ENCODE data around the gene UNC13B. TPM values are rescaled to one million over a fixed set of nuclear protein-coding genes. Genes with fewer than 3 reads are reported as not detected.

The UNC13B gene
- total RNA-seq, 1 donor, result 25.3 TPM

DNA sequence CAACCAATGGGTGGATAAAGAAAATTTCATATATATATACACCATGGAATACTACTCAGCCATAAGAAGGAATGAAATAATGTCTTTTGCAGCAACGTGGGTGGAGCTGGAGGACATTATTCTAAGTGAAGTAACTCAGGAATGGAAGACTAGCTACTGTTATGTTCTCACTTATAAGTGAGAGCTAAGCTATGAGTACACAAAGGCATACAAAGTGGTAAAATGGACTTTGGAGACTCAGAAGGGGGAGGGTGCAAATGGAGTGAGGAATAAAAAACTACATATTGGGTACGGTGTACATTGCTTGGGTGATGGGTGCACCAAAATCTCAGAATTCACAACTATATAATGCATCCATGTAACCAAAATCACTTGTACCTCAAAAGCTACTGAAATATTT lies 260.9 kb downstream of the UNC13B start:
- Histone ChIP-seq H3K27ac (ENCODE audit: low read depth, low read length) (no peak overlapping the region), H4K20me1 (ENCODE audit: insufficient read depth, low read length) (no peaks in the 10 kb centered on the region), H2AFZ (ENCODE audit: low read length) (no peak overlapping the region), H3K4me3 (ENCODE audit: insufficient read depth, low read length) (no peak overlapping the region), H3K36me3 (ENCODE audit: insufficient read depth, low read length) (no peaks in the 10 kb centered on the region), H3K79me2 (ENCODE audit: insufficient read depth, low read length) (no peaks in the 10 kb centered on the region), H3K4me1 (ENCODE audit: insufficient read depth, low read length) (no peaks in the 10 kb centered on the region), H3K9me3 (ENCODE audit: low read depth, low read length) (no peaks in the 10 kb centered on the region), H3K27me3 (ENCODE audit: insufficient read depth, low read length) (peaks cover 4% of the 10 kb centered on the region), H3K4me2 (ENCODE audit: insufficient read depth, low read length) (no peak overlapping the region)
- TF ChIP-seq, protein P1, sequence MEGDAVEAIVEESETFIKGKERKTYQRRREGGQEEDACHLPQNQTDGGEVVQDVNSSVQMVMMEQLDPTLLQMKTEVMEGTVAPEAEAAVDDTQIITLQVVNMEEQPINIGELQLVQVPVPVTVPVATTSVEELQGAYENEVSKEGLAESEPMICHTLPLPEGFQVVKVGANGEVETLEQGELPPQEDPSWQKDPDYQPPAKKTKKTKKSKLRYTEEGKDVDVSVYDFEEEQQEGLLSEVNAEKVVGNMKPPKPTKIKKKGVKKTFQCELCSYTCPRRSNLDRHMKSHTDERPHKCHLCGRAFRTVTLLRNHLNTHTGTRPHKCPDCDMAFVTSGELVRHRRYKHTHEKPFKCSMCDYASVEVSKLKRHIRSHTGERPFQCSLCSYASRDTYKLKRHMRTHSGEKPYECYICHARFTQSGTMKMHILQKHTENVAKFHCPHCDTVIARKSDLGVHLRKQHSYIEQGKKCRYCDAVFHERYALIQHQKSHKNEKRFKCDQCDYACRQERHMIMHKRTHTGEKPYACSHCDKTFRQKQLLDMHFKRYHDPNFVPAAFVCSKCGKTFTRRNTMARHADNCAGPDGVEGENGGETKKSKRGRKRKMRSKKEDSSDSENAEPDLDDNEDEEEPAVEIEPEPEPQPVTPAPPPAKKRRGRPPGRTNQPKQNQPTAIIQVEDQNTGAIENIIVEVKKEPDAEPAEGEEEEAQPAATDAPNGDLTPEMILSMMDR (IDR thresholded peaks at IDR 0.05; ENCODE audit: extremely low read depth, low read depth, low read length), result no peak
- no peak for DNase-seq (ENCODE audit: insufficient read length, low spot score, missing footprints)

DNA sequence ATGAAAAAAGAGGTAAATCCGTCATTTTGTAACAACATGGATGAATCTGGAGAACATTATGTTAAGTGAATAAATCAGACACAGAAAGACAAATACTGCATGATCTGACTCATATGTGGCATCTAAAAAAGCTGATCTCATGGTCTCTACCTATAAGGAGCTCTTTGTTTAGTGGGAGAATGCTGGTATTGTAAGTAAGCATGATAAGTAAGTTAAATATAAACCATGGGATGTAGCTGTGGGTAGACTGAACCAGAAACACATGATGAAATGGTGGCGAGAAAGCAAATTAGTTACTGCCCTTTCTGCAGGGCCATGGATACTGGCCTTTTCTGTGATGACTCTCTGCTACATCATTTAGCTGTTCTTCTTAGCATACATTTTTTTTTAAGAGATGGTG lies 261.7 kb downstream of the UNC13B start:
- DNase-seq (ENCODE audit: insufficient read length, low spot score, missing footprints), result no peak
- Histone ChIP-seq H3K36me3 (ENCODE audit: insufficient read depth, low read length) (no peaks in the 10 kb centered on the region), H2AFZ (ENCODE audit: low read length) (no peak overlapping the region), H3K27ac (ENCODE audit: low read depth, low read length) (no peak overlapping the region), H3K4me1 (ENCODE audit: insufficient read depth, low read length) (no peaks in the 10 kb centered on the region), H3K9me3 (ENCODE audit: low read depth, low read length) (no peaks in the 10 kb centered on the region), H3K4me2 (ENCODE audit: insufficient read depth, low read length) (no peak overlapping the region), H3K27me3 (ENCODE audit: insufficient read depth, low read length) (peaks cover 4% of the 10 kb centered on the region), H4K20me1 (ENCODE audit: insufficient read depth, low read length) (no peaks in the 10 kb centered on the region), H3K4me3 (ENCODE audit: insufficient read depth, low read length) (no peak overlapping the region), H3K79me2 (ENCODE audit: insufficient read depth, low read length) (no peaks in the 10 kb centered on the region)
- TF ChIP-seq, protein P1 (IDR thresholded peaks at IDR 0.05; ENCODE audit: extremely low read depth, low read depth, low read length), result no peak

DNA sequence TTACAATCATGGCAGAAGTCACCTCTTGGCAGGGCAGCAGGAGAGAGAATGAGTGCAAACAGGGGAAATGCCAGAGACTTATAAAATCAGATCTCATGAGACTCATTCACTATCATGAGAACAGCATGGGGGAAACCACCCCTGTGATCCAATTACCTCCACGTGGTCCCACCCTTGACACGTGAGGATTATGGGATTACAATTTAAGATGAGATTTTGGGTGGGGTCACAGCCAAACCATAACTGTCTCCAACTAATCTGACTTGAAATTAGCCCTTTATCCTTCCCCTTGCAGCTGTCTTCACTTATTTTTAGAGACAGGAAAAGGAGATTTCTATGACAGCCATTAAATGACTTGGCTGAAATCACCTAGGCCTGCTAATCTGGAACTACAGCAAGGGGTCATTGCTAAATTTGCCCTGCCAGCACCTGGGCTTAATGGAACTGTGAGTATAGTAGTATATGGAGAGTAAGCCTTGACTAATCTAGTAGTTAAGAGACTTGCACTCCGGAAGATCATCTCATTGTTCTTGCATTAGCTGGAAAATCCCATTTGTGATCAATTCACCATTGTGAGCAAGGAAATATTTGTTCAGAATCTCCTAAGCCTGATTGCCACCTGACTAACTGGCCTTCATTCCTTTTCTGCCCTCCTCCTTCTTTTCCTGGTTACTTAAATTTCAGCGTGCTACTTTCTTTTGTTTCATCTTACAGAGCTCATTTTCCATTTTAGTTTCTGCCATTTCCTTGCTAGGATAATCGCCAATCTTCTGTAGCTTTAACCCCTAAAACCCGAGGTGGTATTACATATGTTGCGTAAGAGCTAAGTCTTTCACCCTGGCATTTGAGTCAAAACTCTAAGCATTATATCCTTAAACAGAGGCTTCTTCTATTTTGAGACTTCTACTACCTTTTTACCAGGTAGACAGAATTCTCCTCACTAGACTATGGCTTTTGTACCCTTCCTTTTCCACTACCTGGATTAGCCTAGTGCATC lies 262.8 kb downstream of the UNC13B start:
- Histone ChIP-seq H3K27me3 (ENCODE audit: insufficient read depth, low read length) (peaks cover 4% of the 10 kb centered on the region), H3K9me3 (ENCODE audit: low read depth, low read length) (no peaks in the 10 kb centered on the region), H3K4me3 (ENCODE audit: insufficient read depth, low read length) (no peak overlapping the region), H2AFZ (ENCODE audit: low read length) (no peak overlapping the region), H3K4me1 (ENCODE audit: insufficient read depth, low read length) (no peaks in the 10 kb centered on the region), H3K79me2 (ENCODE audit: insufficient read depth, low read length) (no peaks in the 10 kb centered on the region), H3K4me2 (ENCODE audit: insufficient read depth, low read length) (no peak overlapping the region), H4K20me1 (ENCODE audit: insufficient read depth, low read length) (no peaks in the 10 kb centered on the region), H3K27ac (ENCODE audit: low read depth, low read length) (no peak overlapping the region), H3K36me3 (ENCODE audit: insufficient read depth, low read length) (no peaks in the 10 kb centered on the region)
- TF ChIP-seq, protein P1 (IDR thresholded peaks at IDR 0.05; ENCODE audit: extremely low read depth, low read depth, low read length), result no peak
- DNase-seq (ENCODE audit: insufficient read length, low spot score, missing footprints), result no peak

DNA sequence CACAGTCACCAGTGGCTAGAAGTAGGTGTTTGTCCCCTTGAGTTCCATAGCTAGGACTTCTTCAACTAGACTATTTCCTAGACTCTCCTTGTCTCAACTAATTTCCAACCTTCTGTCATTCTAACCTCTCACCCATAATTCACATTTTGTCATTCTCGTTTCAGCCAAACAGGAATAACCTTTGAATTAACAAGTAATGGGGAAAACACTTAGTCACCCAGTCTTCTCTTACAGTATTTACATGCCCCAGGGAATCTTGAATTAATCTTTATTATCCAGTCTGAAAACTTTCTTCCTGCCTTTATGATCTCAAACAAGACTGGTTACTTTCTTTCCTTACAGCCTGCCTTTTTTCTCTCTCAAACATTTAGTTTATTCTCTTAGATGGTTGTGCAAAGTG lies 264.8 kb downstream of the UNC13B start:
- Histone ChIP-seq H3K4me2 (ENCODE audit: insufficient read depth, low read length) (no peak overlapping the region), H4K20me1 (ENCODE audit: insufficient read depth, low read length) (no peaks in the 10 kb centered on the region), H3K4me1 (ENCODE audit: insufficient read depth, low read length) (no peaks in the 10 kb centered on the region), H3K27me3 (ENCODE audit: insufficient read depth, low read length) (peaks cover 4% of the 10 kb centered on the region), H3K4me3 (ENCODE audit: insufficient read depth, low read length) (no peak overlapping the region), H3K27ac (ENCODE audit: low read depth, low read length) (no peak overlapping the region), H3K79me2 (ENCODE audit: insufficient read depth, low read length) (no peaks in the 10 kb centered on the region), H2AFZ (ENCODE audit: low read length) (no peak overlapping the region), H3K36me3 (ENCODE audit: insufficient read depth, low read length) (no peaks in the 10 kb centered on the region), H3K9me3 (ENCODE audit: low read depth, low read length) (no peaks in the 10 kb centered on the region)
- TF ChIP-seq, protein P1 (IDR thresholded peaks at IDR 0.05; ENCODE audit: extremely low read depth, low read depth, low read length), result no peak
- DNase-seq (ENCODE audit: insufficient read length, low spot score, missing footprints), result no peak
